ENCODE measurements around the gene GPD1. TPM values are rescaled to one million over a fixed set of nuclear protein-coding genes. Genes with fewer than 3 reads are reported as not detected.
A peak's percentile ranks its signal among the peaks of the same experiment; 100 is the strongest.

The GPD1 gene
- total and polyA plus RNA-seq, 9 of the 15 experiments (the other 6 are each of a cell fraction or from before 2014, with no cell fraction given): 0.13 to 1.00 (median 0.55) TPM

- H3K4me2 ChIP-seq (ENCODE audit: insufficient read depth, low read length): peak within 1 kb of the TSS; percentile 69
- H3K9ac ChIP-seq (ENCODE audit: insufficient read depth in 1 of 2, low read depth in 2 of 2, low read length in 2 of 2): peak within 1 kb of the TSS in 1 of 2 experiments; percentile 79; a peak in 2 of 4 replicates
- FAIRE-seq (no peak), ATAC-seq (peak; percentile 87), DNase-seq (ENCODE audit: extremely low read depth in 1 of 4, low spot score in 3 of 4) (peak; percentile 53 to 83 (median 70))
- H4K20me1 ChIP-seq (replicated peaks; ENCODE audit: control insufficient read depth, insufficient read depth, low read length): peaks cover 28% of the 10 kb centered on the region
- no peaks in the 10 kb centered on the region for H3K36me3 ChIP-seq (ENCODE audit: control insufficient read depth, insufficient read depth, low read length)
- intact Hi-C loops (cut with micrococcal nuclease): loop anchor here (1.0 to 5.0 kb wide), 3 partner anchors 18 to 280 kb away; no protein-coding TSS in a partner anchor
- H3K27me3 ChIP-seq (ENCODE audit: control insufficient read depth in 2 of 2, insufficient read depth in 2 of 2, low read length in 2 of 2): peaks cover 17 to 54% of the 10 kb centered on the region in 2 experiments; a peak in 4 of 5 replicates
- no TSS peak for BruUV-seq (replicated peaks)
- in situ Hi-C loops (cut with MboI): loop anchor here (5.0 kb wide), 1 partner anchor 280 kb away; no protein-coding TSS in a partner anchor
- H3K27ac ChIP-seq (ENCODE audit: extremely low read depth, low read depth, low read length): no peak within 1 kb of the TSS
- H3K4me3 ChIP-seq: peak within 1 kb of the TSS; percentile 47
- H3K79me2 ChIP-seq (ENCODE audit: control insufficient read depth, insufficient read depth, low read length): no peaks in the 10 kb centered on the region
- WGBS (ENCODE audit: insufficient coverage, low coverage, missing lambda C conversion rate): 4% methylated on average over 42 of the region's 88 CpGs
- CTCF ChIA-PET (ENCODE audit: low intra/inter-chr PET ratio): interaction anchor here (0.6 to 3.0 kb wide), 4 partner anchors 17 to 83 kb away, joined by 3 to 31 read pairs (median 3); no protein-coding TSS in a partner anchor
- POLR2A ChIA-PET: interaction anchor here (0.9 kb wide), 1 partner anchor 28 kb away, joined by 3 read pairs; no protein-coding TSS in a partner anchor
- peaks cover 11 to 30% of the 10 kb centered on the region in 2 experiments; a peak in 4 of 5 replicates for H3K4me1 ChIP-seq (replicated peaks in 1 of 2; ENCODE audit: control insufficient read depth in 2 of 2, insufficient read depth in 2 of 2, low read length in 2 of 2)
- no peaks in the 10 kb centered on the region for H3K9me3 ChIP-seq (replicated peaks; ENCODE audit: control insufficient read depth, insufficient read depth, low read depth, low read length)
- H3K9me1 ChIP-seq (ENCODE audit: control insufficient read depth, insufficient read depth, low read length): no peaks in the 10 kb centered on the region
- H2AFZ ChIP-seq (ENCODE audit: low read depth, low read length): peak within 1 kb of the TSS; percentile 47
- TF ChIP-seq ZNF121 (CRISPR knock-in tag; conservative IDR thresholded peaks at IDR 0.05) (no peak), XRCC3 (IDR thresholded peaks at IDR 0.05) (no peak), PYGO2 (tag; IDR thresholded peaks at IDR 0.05) (no peak), RBFOX2 (IDR thresholded peaks at IDR 0.05; ENCODE audit: low read depth, low read length) (peak; percentile 26; the same call in 1 of the 2 replicates), HDAC3 (IDR thresholded peaks at IDR 0.05; ENCODE audit: borderline replicate concordance, partially characterized antibody) (no peak), ZFP36 (IDR thresholded peaks at IDR 0.05; ENCODE audit: low read depth, low read length, partially characterized antibody) (no peak), NEUROD1 (IDR thresholded peaks at IDR 0.05; ENCODE audit: borderline replicate concordance, low read depth, low read length, partially characterized antibody) (no peak), POLR2G (IDR thresholded peaks at IDR 0.05; ENCODE audit: low read depth, low read length) (peak; percentile 35; the same call in 1 of the 2 replicates), BRF1 (IDR thresholded peaks at IDR 0.05; ENCODE audit: borderline replicate concordance, extremely low read depth, insufficient read length) (no peak), NRF1 (conservative IDR thresholded peaks at IDR 0.05 in 1 of 2, IDR thresholded peaks at IDR 0.05 in 1 of 2) (peak; percentile 85 to 86), BACH1 (tag; IDR thresholded peaks at IDR 0.05) (no peak), KDM5B (IDR thresholded peaks at IDR 0.05; ENCODE audit: insufficient replicate concordance, low read depth, low read length) (peak; percentile 44), ZNF77 (CRISPR knock-in tag; IDR thresholded peaks at IDR 0.05) (no peak), CTBP1 (IDR thresholded peaks at IDR 0.05; ENCODE audit: borderline replicate concordance) (0 out of 2 replicates have a peak, but pooled peaks have one; percentile 46), NFE2 (IDR thresholded peaks at IDR 0.05; ENCODE audit: low read depth) (no peak)
- TF ChIP-seq, protein P1, sequence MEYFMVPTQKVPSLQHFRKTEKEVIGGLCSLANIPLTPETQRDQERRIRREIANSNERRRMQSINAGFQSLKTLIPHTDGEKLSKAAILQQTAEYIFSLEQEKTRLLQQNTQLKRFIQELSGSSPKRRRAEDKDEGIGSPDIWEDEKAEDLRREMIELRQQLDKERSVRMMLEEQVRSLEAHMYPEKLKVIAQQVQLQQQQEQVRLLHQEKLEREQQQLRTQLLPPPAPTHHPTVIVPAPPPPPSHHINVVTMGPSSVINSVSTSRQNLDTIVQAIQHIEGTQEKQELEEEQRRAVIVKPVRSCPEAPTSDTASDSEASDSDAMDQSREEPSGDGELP (CRISPR knock-in tag; IDR thresholded peaks at IDR 0.05; ENCODE audit: borderline replicate concordance): peak; percentile 33; the same call in 1 of the 2 replicates
- TF ChIP-seq, protein P2, sequence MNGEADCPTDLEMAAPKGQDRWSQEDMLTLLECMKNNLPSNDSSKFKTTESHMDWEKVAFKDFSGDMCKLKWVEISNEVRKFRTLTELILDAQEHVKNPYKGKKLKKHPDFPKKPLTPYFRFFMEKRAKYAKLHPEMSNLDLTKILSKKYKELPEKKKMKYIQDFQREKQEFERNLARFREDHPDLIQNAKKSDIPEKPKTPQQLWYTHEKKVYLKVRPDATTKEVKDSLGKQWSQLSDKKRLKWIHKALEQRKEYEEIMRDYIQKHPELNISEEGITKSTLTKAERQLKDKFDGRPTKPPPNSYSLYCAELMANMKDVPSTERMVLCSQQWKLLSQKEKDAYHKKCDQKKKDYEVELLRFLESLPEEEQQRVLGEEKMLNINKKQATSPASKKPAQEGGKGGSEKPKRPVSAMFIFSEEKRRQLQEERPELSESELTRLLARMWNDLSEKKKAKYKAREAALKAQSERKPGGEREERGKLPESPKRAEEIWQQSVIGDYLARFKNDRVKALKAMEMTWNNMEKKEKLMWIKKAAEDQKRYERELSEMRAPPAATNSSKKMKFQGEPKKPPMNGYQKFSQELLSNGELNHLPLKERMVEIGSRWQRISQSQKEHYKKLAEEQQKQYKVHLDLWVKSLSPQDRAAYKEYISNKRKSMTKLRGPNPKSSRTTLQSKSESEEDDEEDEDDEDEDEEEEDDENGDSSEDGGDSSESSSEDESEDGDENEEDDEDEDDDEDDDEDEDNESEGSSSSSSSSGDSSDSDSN (IDR thresholded peaks at IDR 0.05; ENCODE audit: borderline replicate concordance in 1 of 2, low read depth in 2 of 2, low read length in 2 of 2): peak; percentile 75 to 90; a peak in 3 of 4 replicates
Measured at GRCh38 chr12:50057000-50057841, 46.6 kb upstream of the GPD1 start, which contains the start of gene ASIC1. ASIC1 (plus strand) TSS chr12:50057596; CDS start chr12:50058767, 1,171 bp downstream.
